Choroid plexus epithelial cell (primary cell): Measurements from ENCODE around the gene FARP2.
"Not testable (repeated sequence)": the region's sequence is repeated elsewhere in the genome, so short reads cannot be mapped to it uniquely, and the experiment has no call there.

Source experiments
- DNase-seq: peaks from one replicate; pipeline ENCODE4 v3.0.0-alpha.2; 2010; ENCODE audit warnings: low read depth
- H3K4me3 ChIP-seq: 2 replicates; pipeline ENCODE4 v1.5.1; 2011; ENCODE audit warnings: low read depth, mild to moderate bottlenecking, control low read depth, low read length, moderate library complexity
- CTCF ChIP-seq: conservative IDR thresholded peaks from 2 replicates; pipeline ENCODE4 v1.5.1; 2011; ENCODE audit warnings: low read depth, mild to moderate bottlenecking, control low read depth, inconsistent platforms, low read length, moderate library complexity

Gene FARP2

DNA sequence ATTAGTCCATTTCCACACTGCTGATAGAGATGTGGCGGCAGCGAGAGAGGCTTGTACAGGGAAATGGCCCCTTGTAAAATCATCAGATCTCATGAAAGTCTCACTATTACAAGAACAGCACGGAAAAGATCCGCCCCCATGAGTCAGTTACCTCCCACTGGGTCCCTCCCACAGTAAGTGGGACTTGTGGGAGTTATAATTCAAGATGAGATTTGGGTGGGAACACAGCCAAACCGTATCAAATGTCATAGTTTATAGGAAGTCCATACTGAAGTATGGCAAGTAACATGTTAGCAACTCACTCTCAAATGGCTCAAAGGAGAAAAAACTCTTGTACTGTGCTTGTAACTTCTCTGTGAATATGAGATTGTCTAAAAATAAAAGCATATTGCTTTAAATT, 56.1 kb downstream of the FARP2 start:
- TF ChIP-seq CTCF: no peak
- H3K4me3 ChIP-seq: no peak overlapping the region
- DNase-seq: peak; percentile 98

GRCh38 chr2:241413501-241413900, 57.4 kb downstream of the FARP2 start:
- DNase-seq, H3K4me3 ChIP-seq: not testable (repeated sequence)

GRCh38 chr2:241413929-241414580, 58.0 kb downstream of the FARP2 start:
- DNase-seq: no peak
- TF ChIP-seq CTCF: no peak
- no peak overlapping the region for H3K4me3 ChIP-seq

DNA sequence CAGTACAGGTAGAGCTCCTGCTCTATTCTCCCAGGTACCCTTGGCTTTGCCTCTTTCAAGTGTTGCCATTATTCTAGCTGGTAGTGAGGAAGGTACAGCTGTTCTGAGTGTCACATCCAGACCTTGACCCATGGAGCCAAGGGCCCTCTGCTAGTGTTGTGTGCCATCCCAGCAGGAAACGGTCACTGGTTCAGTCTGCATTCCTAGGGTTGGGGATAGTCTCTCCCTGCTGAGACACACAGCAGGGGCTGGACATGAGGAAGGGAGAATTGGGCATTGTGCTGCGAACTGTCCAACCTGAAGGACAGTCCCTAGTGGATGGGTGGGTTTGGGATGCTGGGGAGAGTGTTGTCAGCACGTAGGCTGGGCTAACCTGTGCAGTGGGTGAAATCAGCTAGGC, 59.1 kb downstream of the FARP2 start:
- H3K4me3 ChIP-seq: no peak overlapping the region
- no peak for DNase-seq
- no peak for TF ChIP-seq CTCF

GRCh38 chr2:241417626-241418025, 61.5 kb downstream of the FARP2 start:
- no peak for DNase-seq

DNA sequence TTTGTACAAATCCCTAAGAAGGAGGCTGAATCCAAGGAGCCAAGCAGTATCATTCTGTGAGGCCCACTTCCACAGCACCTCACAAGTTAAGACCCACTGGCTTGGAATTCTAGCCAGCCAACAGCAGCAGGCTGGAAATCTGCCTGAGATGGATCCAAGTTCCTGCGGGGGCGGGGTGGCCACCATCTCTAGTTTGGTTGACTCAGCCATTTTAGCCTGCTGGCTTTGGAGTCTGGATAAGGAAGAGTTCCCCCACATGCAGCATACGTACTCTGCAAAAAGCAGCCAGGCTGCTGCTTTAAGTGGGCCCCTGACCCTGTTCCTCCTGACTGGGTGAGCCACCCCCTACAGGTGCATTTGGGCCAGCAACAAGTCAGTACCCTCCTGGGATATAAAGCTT, 65.2 kb downstream of the FARP2 start:
- no peak overlapping the region for H3K4me3 ChIP-seq
- no peak for DNase-seq
- no peak for TF ChIP-seq CTCF

More at GRCh38 chr2:241417626-241418025, 61.5 kb downstream of the FARP2 start:
- TF ChIP-seq CTCF: no peak
- H3K4me3 ChIP-seq: no peak overlapping the region

- H3K4me3 ChIP-seq, DNase-seq: not testable (repeated sequence)
These were observed 65.9 kb downstream of the FARP2 start for GRCh38 chr2:241421942-241422341.

GRCh38 chr2:241422350-241422749, 66.3 kb downstream of the FARP2 start:
- H3K4me3 ChIP-seq: no peak overlapping the region
- TF ChIP-seq CTCF: no peak
- no peak for DNase-seq

- not testable (repeated sequence) for H3K4me3 ChIP-seq, DNase-seq
These were observed 67.4 kb downstream of the FARP2 start for GRCh38 chr2:241423489-241423888.
